ENCODE data around the gene MEGF10. TPM values are rescaled to one million over a fixed set of nuclear protein-coding genes. Genes with fewer than 3 reads are reported as not detected.

MEGF10 gene
- total and polyA plus RNA-seq, 2 donors (not counting 1 experiment from before 2014, with no cell fraction given): not detected

GRCh38 chr5:127344931-127345330 is 54.3 kb downstream of the MEGF10 start:
- CTCF ChIA-PET: no interaction called here
- intact Hi-C loops (cut with micrococcal nuclease): no loop called here

GRCh38 chr5:127351418-127351817 is 60.8 kb downstream of the MEGF10 start:
- Mint-ChIP-seq H3K4me1 (no peaks in the 10 kb centered on the region), H3K9me3 (ENCODE audit: insufficient read depth) (no peaks in the 10 kb centered on the region), H3K4me3 (no peak overlapping the region), H3K27ac (no peak overlapping the region), H3K27me3 (peaks cover 29% of the 10 kb centered on the region)
- Histone ChIP-seq H2AFZ (ENCODE audit: insufficient read depth, low read depth, low read length, poor library complexity, severe bottlenecking) (no peak overlapping the region), H3K27me3 (replicated peaks in 1 of 4; ENCODE audit: control extremely low read depth in 1 of 4, control insufficient read depth in 3 of 4, insufficient read depth in 4 of 4, low read length in 3 of 4) (peaks cover 0 to 2% (median 0%) of the 10 kb centered on the region in 4 experiments), H3K27ac (ENCODE audit: low read length in 2 of 2) (no peak overlapping the region), H3K9me3 (ENCODE audit: control extremely low read depth in 1 of 3, control insufficient read depth in 2 of 3, insufficient read depth in 1 of 3, low read length in 2 of 3) (no peaks in the 10 kb centered on the region), H3K4me2 (replicated peaks; ENCODE audit: low read depth, low read length, poor library complexity, severe bottlenecking) (no peak overlapping the region), H3K79me2 (ENCODE audit: control insufficient read depth, insufficient read depth, low read length) (no peaks in the 10 kb centered on the region), H3K9ac (ENCODE audit: low read length) (no peak overlapping the region), H3K4me1 (ENCODE audit: control insufficient read depth in 2 of 2, insufficient read depth in 2 of 2, low read length in 2 of 2) (no peaks in the 10 kb centered on the region), H4K20me1 (ENCODE audit: control insufficient read depth, insufficient read depth, low read length, poor library complexity, severe bottlenecking) (no peaks in the 10 kb centered on the region), H3K4me3 (ENCODE audit: control extremely low read depth in 1 of 5, extremely low read depth in 1 of 5, insufficient read depth in 1 of 5, low read depth in 2 of 5, low read length in 4 of 5) (no peak overlapping the region), H3K36me3 (replicated peaks in 1 of 2; ENCODE audit: control extremely low read depth in 1 of 2, control insufficient read depth in 1 of 2, extremely low read depth in 1 of 2, insufficient read depth in 2 of 2, low read length in 1 of 2) (no peaks in the 10 kb centered on the region)
- ChIA-PET POLR2A (no interaction called here), CTCF (interaction anchor here (1.0 kb wide), 1 partner anchor 140 kb away, joined by 3 read pairs; no protein-coding TSS in a partner anchor)
- no peak for TF ChIP-seq EZH2 (IDR thresholded peaks at IDR 0.05; ENCODE audit: borderline replicate concordance, insufficient read depth, low read depth, low read length, poor library complexity, severe bottlenecking)
- TF ChIP-seq CTCF (IDR thresholded peaks at IDR 0.05): no peak
- ATAC-seq (ENCODE audit: low read depth): no peak
- DNase-seq: no peak
- intact Hi-C loops (cut with micrococcal nuclease): no loop called here
- WGBS (ENCODE audit: insufficient coverage): no CpG with 5 or more reads among the region's 4 CpGs

More at GRCh38 chr5:127344931-127345330, 54.3 kb downstream of the MEGF10 start:
- Histone ChIP-seq H3K79me2 (ENCODE audit: control insufficient read depth, insufficient read depth, low read length) (no peaks in the 10 kb centered on the region), H2AFZ (ENCODE audit: insufficient read depth, low read depth, low read length, poor library complexity, severe bottlenecking) (no peak overlapping the region), H3K4me1 (ENCODE audit: control insufficient read depth in 2 of 2, insufficient read depth in 2 of 2, low read length in 2 of 2) (no peaks in the 10 kb centered on the region), H3K4me3 (ENCODE audit: control extremely low read depth in 1 of 5, extremely low read depth in 1 of 5, insufficient read depth in 1 of 5, low read depth in 2 of 5, low read length in 4 of 5) (no peak overlapping the region), H3K9me3 (ENCODE audit: control extremely low read depth in 1 of 3, control insufficient read depth in 2 of 3, insufficient read depth in 1 of 3, low read length in 2 of 3) (no peaks in the 10 kb centered on the region), H4K20me1 (ENCODE audit: control insufficient read depth, insufficient read depth, low read length, poor library complexity, severe bottlenecking) (no peaks in the 10 kb centered on the region), H3K27me3 (replicated peaks in 1 of 4; ENCODE audit: control extremely low read depth in 1 of 4, control insufficient read depth in 3 of 4, insufficient read depth in 4 of 4, low read length in 3 of 4) (peaks cover 0 to 3% (median 1%) of the 10 kb centered on the region in 4 experiments), H3K27ac (ENCODE audit: low read length in 2 of 2) (no peak overlapping the region), H3K36me3 (replicated peaks in 1 of 2; ENCODE audit: control extremely low read depth in 1 of 2, control insufficient read depth in 1 of 2, extremely low read depth in 1 of 2, insufficient read depth in 2 of 2, low read length in 1 of 2) (no peaks in the 10 kb centered on the region), H3K9ac (ENCODE audit: low read length) (no peak overlapping the region), H3K4me2 (replicated peaks; ENCODE audit: low read depth, low read length, poor library complexity, severe bottlenecking) (no peak overlapping the region)
- H3K9me3 Mint-ChIP-seq (ENCODE audit: insufficient read depth): no peaks in the 10 kb centered on the region
- H3K4me3 Mint-ChIP-seq: no peak overlapping the region
- ATAC-seq (ENCODE audit: low read depth) (no peak), DNase-seq (no peak)
- TF ChIP-seq CTCF (IDR thresholded peaks at IDR 0.05) (no peak), EZH2 (IDR thresholded peaks at IDR 0.05; ENCODE audit: borderline replicate concordance, insufficient read depth, low read depth, low read length, poor library complexity, severe bottlenecking) (no peak)
- POLR2A ChIA-PET: no interaction called here
- H3K4me1 Mint-ChIP-seq: no peaks in the 10 kb centered on the region
- 83% methylated on average over 3 of the region's 3 CpGs for WGBS (ENCODE audit: insufficient coverage)
- peaks cover 22% of the 10 kb centered on the region for H3K27me3 Mint-ChIP-seq
- H3K27ac Mint-ChIP-seq: no peak overlapping the region
